Kidney (tissue), 14 donors: Measurements from ENCODE around the gene NUDT4. TPM values are rescaled to one million over a fixed set of nuclear protein-coding genes. Genes with fewer than 3 reads are reported as not detected.
"Not testable (repeated sequence)": the region's sequence is repeated elsewhere in the genome, so short reads cannot be mapped to it uniquely, and the experiment has no call there.

Experiments
- DNase-seq, 5 donors: peaks; one replicate each; pipeline ENCODE4 v3.0.0-alpha.2; 2013 to 2020
- FAIRE-seq: peaks from 2 replicates; lab custom pipeline; 2012; peaks lifted over from hg19 to GRCh38; lab: Jason Lieb, UNC
- H3K27ac ChIP-seq, 2 donors: one replicate each; pipeline ENCODE4 v1.7.0; 2013; ENCODE audit warnings: low read depth in 2 of 2, low read length in 2 of 2, inconsistent platforms in 1 of 2
- H3K27me3 ChIP-seq: one replicate; pipeline ENCODE4 v1.7.1; 2013; ENCODE audit warnings: low read length, inconsistent platforms; ENCODE audit not compliant: control insufficient read depth, insufficient read depth
- H3K36me3 ChIP-seq, 3 donors: one replicate each; pipeline versions ENCODE4 v1.7.0 to v1.7.1; 2013; ENCODE audit warnings: low read length in 3 of 3, control low read depth in 1 of 3, inconsistent platforms in 1 of 3; ENCODE audit not compliant: insufficient read depth in 3 of 3, control insufficient read depth in 2 of 3
- H3K4me1 ChIP-seq, 3 donors: one replicate each; pipeline versions ENCODE4 v1.7.0 to v1.7.1; 2013; ENCODE audit warnings: low read length in 3 of 3, inconsistent platforms in 1 of 3, low read depth in 1 of 3; ENCODE audit not compliant: control insufficient read depth in 2 of 3, insufficient read depth in 2 of 3
- H3K4me3 ChIP-seq, 3 donors: one replicate each; pipeline versions ENCODE4 v1.7.0 to v1.8.1; 2013; ENCODE audit warnings: low read length in 3 of 3, control low read depth in 1 of 3, inconsistent platforms in 1 of 3
- H3K9ac ChIP-seq, 3 donors: one replicate each; pipeline versions ENCODE4 v1.7.0 to v1.7.1; 2013; ENCODE audit warnings: low read length in 3 of 3, control low read depth in 1 of 3, inconsistent platforms in 1 of 3
- H3K9me3 ChIP-seq, 3 donors: one replicate each; pipeline versions ENCODE4 v1.7.0 to v1.7.1; 2013; ENCODE audit warnings: low read length in 3 of 3, control low read depth in 1 of 3, inconsistent platforms in 1 of 3; ENCODE audit not compliant: control insufficient read depth in 2 of 3, insufficient read depth in 1 of 3
- intact Hi-C: fragments of 100-400 bp; cut with DNase I; formaldehyde crosslinking; loops from one replicate; pipeline ENCODE4 v1.11.1; 2022
- polyA plus RNA-seq: library from polyadenylated mRNA; stranded (reverse); fragments of 350-450 nt; fragmentation: Illumina TruSeq; extraction: RNeasy Lipid Tissue Mini Kit (QIAGEN cat#74804); gene quantifications from one replicate; pipeline ENCODE4 v1.2.3, GENCODE V29; 2014; ENCODE audit warnings: low read depth, low replicate concordance; ENCODE audit not compliant: insufficient read depth
- total RNA-seq: library from RNA; stranded (reverse); fragmentation: NEBNext Ultra II Directional; extraction: Animal tissue kit (Norgen Biotek cat#: 25700); gene quantifications from one replicate; pipeline ENCODE4 v1.2.1, GENCODE V29; 2021
- TF ChIP-seq, protein P1 (sequence below): IDR thresholded peaks from 3 replicates; pipeline ENCODE4 v1.5.1; 2012; ENCODE audit warnings: mild to moderate bottlenecking, moderate library complexity, borderline replicate concordance; ENCODE audit not compliant: insufficient read depth; ENCODE audit errors: extremely low read depth
- donor health status: control.
- donor health status: control.
- donor health status: control.
- donor health status: control.
- donor health status: control.
- donor health status: DM: yes; HTN: yes; CAD: no.
- donor health status: Normal renal cell carcinoma (clear cell type).

The NUDT4 gene
- total and polyA plus RNA-seq, 2 donors from 2014 or later = 104 to 127 TPM

DNA sequence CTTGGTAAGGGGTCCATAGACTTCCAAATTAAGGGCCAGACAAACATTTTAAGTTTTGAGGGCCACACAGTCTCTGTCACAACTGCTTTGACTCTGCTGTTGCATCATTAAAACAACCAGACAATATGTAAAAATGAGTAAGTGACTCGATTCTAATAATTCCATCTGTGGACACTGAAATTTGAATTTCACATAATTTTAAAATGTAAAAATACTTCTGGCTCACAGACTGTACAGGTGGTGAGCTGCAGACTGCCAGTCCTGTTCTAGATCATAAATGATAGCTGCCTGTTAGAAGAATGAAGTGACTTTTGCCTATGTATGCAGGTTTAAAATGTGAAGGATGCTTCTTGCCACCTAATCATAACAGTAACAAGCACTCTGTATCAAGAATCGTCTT is 15.7 kb downstream of the NUDT4 start:
- FAIRE-seq (no peak), DNase-seq (no peak)
- Histone ChIP-seq H3K27me3 (no peaks in the 10 kb centered on the region), H3K9me3 (no peaks in the 10 kb centered on the region), H3K4me1 (peaks cover 0 to 11% (median 8%) of the 10 kb centered on the region in 3 donors), H3K9ac (no peak overlapping the region), H3K36me3 (peaks cover 3 to 14% (median 5%) of the 10 kb centered on the region in 3 donors), H3K4me3 (no peak overlapping the region), H3K27ac (no peak overlapping the region)
- TF ChIP-seq, protein P1, sequence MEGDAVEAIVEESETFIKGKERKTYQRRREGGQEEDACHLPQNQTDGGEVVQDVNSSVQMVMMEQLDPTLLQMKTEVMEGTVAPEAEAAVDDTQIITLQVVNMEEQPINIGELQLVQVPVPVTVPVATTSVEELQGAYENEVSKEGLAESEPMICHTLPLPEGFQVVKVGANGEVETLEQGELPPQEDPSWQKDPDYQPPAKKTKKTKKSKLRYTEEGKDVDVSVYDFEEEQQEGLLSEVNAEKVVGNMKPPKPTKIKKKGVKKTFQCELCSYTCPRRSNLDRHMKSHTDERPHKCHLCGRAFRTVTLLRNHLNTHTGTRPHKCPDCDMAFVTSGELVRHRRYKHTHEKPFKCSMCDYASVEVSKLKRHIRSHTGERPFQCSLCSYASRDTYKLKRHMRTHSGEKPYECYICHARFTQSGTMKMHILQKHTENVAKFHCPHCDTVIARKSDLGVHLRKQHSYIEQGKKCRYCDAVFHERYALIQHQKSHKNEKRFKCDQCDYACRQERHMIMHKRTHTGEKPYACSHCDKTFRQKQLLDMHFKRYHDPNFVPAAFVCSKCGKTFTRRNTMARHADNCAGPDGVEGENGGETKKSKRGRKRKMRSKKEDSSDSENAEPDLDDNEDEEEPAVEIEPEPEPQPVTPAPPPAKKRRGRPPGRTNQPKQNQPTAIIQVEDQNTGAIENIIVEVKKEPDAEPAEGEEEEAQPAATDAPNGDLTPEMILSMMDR = no peak
- intact Hi-C loops = no loop called here

GRCh38 chr12:93397412-93397811 is 19.7 kb downstream of the NUDT4 start:
- no peak overlapping the region for H3K9ac ChIP-seq
- peaks cover 0 to 14% (median 0%) of the 10 kb centered on the region in 3 donors for H3K4me1 ChIP-seq
- no peaks in the 10 kb centered on the region for H3K9me3 ChIP-seq
- peaks cover 3 to 18% (median 5%) of the 10 kb centered on the region in 3 donors for H3K36me3 ChIP-seq
- H3K4me3 ChIP-seq = no peak overlapping the region
- H3K27me3 ChIP-seq = no peaks in the 10 kb centered on the region
- no peak for FAIRE-seq
- DNase-seq = no peak
- TF ChIP-seq, protein P1 = no peak
- H3K27ac ChIP-seq = no peak overlapping the region
- intact Hi-C loops = no loop called here

- H3K4me3 ChIP-seq, intact Hi-C loops, H3K9me3 ChIP-seq, H3K27me3 ChIP-seq, H3K9ac ChIP-seq, H3K27ac ChIP-seq, DNase-seq: not testable (repeated sequence)
- Histone ChIP-seq H3K36me3 (peaks cover 3 to 22% (median 5%) of the 10 kb centered on the region in 3 donors), H3K4me1 (peaks cover 0 to 18% (median 0%) of the 10 kb centered on the region in 3 donors)
- peak; percentile 98 for FAIRE-seq
These were observed 21.6 kb downstream of the NUDT4 start for GRCh38 chr12:93399183-93399863.

- no peaks in the 10 kb centered on the region for H3K27me3 ChIP-seq
- TF ChIP-seq, protein P1 = no peak
- no peak overlapping the region for H3K27ac ChIP-seq
- FAIRE-seq (no peak), DNase-seq (no peak)
- H3K36me3 ChIP-seq = peaks cover 2 to 11% (median 6%) of the 10 kb centered on the region in 3 donors
- H3K4me1 ChIP-seq = peaks cover 0 to 8% (median 0%) of the 10 kb centered on the region in 3 donors
- intact Hi-C loops = no loop called here
- H3K4me3 ChIP-seq = no peak overlapping the region
- H3K9me3 ChIP-seq = no peaks in the 10 kb centered on the region
- no peak overlapping the region for H3K9ac ChIP-seq
These were observed 24.9 kb downstream of the NUDT4 start for GRCh38 chr12:93402333-93403311.
